ENCODE measurements around the gene ARL14EP. TPM values are rescaled to one million over a fixed set of nuclear protein-coding genes. Genes with fewer than 3 reads are reported as not detected.

ARL14EP gene
- total RNA-seq, 1 experiment from 2014 or later, result 15.3 TPM

- TF ChIP-seq ZNF281 (CRISPR knock-in tag; IDR thresholded peaks at IDR 0.05) (no peak), TEAD1 (CRISPR knock-in tag; IDR thresholded peaks at IDR 0.05) (no peak), CREB1 (CRISPR knock-in tag; IDR thresholded peaks at IDR 0.05) (no peak), GTF2I (CRISPR knock-in tag; conservative IDR thresholded peaks at IDR 0.05) (no peak), AR (CRISPR knock-in tag; IDR thresholded peaks at IDR 0.05) (no peak), TEAD4 (CRISPR knock-in tag; IDR thresholded peaks at IDR 0.05) (no peak), AFF4 (CRISPR knock-in tag; IDR thresholded peaks at IDR 0.05; ENCODE audit: borderline replicate concordance) (no peak), E2F5 (CRISPR knock-in tag; IDR thresholded peaks at IDR 0.05) (no peak), ZNF423 (CRISPR knock-in tag; IDR thresholded peaks at IDR 0.05) (no peak), ZNF416 (CRISPR knock-in tag; IDR thresholded peaks at IDR 0.05) (no peak), SMAD4 (CRISPR knock-in tag; IDR thresholded peaks at IDR 0.05) (no peak)
These were observed 25.1 kb downstream of the ARL14EP start (continued) for GRCh38 chr11:30348035-30348434.

- ATAC-seq, result no peak
- H3K9me3 Mint-ChIP-seq, result peaks cover 6% of the 10 kb centered on the region
- POLR2A ChIA-PET, result no interaction called here
- TF ChIP-seq PREB (CRISPR knock-in tag; IDR thresholded peaks at IDR 0.05; ENCODE audit: borderline replicate concordance), result no peak
- no peak for TF ChIP-seq ZNF671 (CRISPR knock-in tag; IDR thresholded peaks at IDR 0.05)
- no peak for TF ChIP-seq ZBTB21 (CRISPR knock-in tag; IDR thresholded peaks at IDR 0.05; ENCODE audit: borderline replicate concordance)
- TF ChIP-seq ZNF396 (CRISPR knock-in tag; IDR thresholded peaks at IDR 0.05; ENCODE audit: borderline replicate concordance), result no peak
- TF ChIP-seq CDX4 (CRISPR knock-in tag; IDR thresholded peaks at IDR 0.05; ENCODE audit: borderline replicate concordance), result no peak
- TF ChIP-seq MXD4 (CRISPR knock-in tag; IDR thresholded peaks at IDR 0.05; ENCODE audit: borderline replicate concordance), result no peak
- no peak for TF ChIP-seq E2F1 (CRISPR knock-in tag; IDR thresholded peaks at IDR 0.05)
- TF ChIP-seq CREM (CRISPR knock-in tag; IDR thresholded peaks at IDR 0.05), result no peak
- no peak for TF ChIP-seq ATF1 (CRISPR knock-in tag; IDR thresholded peaks at IDR 0.05)
- TF ChIP-seq STAT6 (CRISPR knock-in tag; conservative IDR thresholded peaks at IDR 0.05; ENCODE audit: low read depth), result no peak
These were observed 27.0 kb downstream of the ARL14EP start for GRCh38 chr11:30349885-30350284.

More at GRCh38 chr11:30349885-30350284, 27.0 kb downstream of the ARL14EP start:
- Mint-ChIP-seq H3K4me3 (no peak overlapping the region), H3K36me3 (no peaks in the 10 kb centered on the region), H3K4me1 (peaks cover 9% of the 10 kb centered on the region), H3K27ac (no peak overlapping the region), H3K27me3 (ENCODE audit: low read depth) (no peaks in the 10 kb centered on the region)
- no peak for DNase-seq (ENCODE audit: low spot score)
- CTCF ChIA-PET, result interaction anchor here (2.7 kb wide), 1 partner anchor 564 kb away, joined by 6 read pairs; no protein-coding TSS in a partner anchor

Measured in WTC11 (cell line).